Measurements from ENCODE around the gene LDLRAD3. TPM values are rescaled to one million over a fixed set of nuclear protein-coding genes. Genes with fewer than 3 reads are reported as not detected.

Gene LDLRAD3
- total and polyA plus RNA-seq, 9 donors: 14.5 to 32.4 (median 17.2) TPM

GRCh38 chr11:36061471-36061870 lies 117.6 kb downstream of the LDLRAD3 start:
- TF ChIP-seq EP300 (IDR thresholded peaks at IDR 0.05) (no peak), CTCF (IDR thresholded peaks at IDR 0.05) (no peak), POLR2A (IDR thresholded peaks at IDR 0.05) (no peak)
- intact Hi-C loops (cut with DNase I): no loop called here
- WGBS, 3 donors: 71 to 85% (median 76%) methylated on average over 2 of the region's 2 CpGs
- Histone ChIP-seq H3K4me3 (no peak overlapping the region), H3K27me3 (no peaks in the 10 kb centered on the region), H3K4me1 (ENCODE audit: insufficient read depth) (peaks cover 11% of the 10 kb centered on the region), H3K36me3 (no peaks in the 10 kb centered on the region), H3K27ac (no peak overlapping the region), H3K9me3 (no peaks in the 10 kb centered on the region)
- no peak for DNase-seq

DNA sequence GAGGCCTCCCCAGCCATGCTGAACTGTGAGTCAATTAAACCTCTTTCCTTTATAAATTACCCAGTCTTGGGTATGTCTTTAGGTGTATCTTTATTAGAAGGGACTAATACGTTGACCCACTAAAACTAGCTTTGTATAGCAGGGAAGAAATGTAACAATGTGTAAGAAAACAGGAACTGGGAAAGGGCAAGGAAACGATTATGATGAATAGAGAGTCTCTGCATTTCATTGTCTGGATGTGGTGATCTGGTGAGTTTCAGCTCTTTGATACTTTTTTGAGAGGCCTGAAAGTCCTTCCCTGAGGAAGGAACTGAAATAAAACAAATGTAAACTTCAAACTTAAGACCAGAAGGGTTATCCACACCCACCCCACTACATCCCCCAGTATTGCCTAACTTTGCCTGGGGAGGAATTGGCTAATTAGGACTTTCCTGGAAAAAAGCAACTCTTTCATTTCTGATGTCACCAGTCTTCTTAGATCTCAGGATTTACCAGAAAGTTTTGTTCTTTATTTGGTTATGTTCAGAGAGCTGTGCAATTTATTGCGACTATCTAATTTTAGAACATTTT lies 119.0 kb downstream of the LDLRAD3 start:
- 54 to 83% (median 66%) methylated on average over 3 of the region's 3 CpGs for WGBS, 3 donors
- TF ChIP-seq POLR2A (IDR thresholded peaks at IDR 0.05) (no peak), EP300 (IDR thresholded peaks at IDR 0.05) (peak; percentile 67)
- H3K4me3 ChIP-seq: no peak overlapping the region
- peaks cover 4% of the 10 kb centered on the region for H3K4me1 ChIP-seq (ENCODE audit: insufficient read depth)
- H3K36me3 ChIP-seq: no peaks in the 10 kb centered on the region
- no peaks in the 10 kb centered on the region for H3K27me3 ChIP-seq
- H3K9me3 ChIP-seq: no peaks in the 10 kb centered on the region
- no peak overlapping the region for H3K27ac ChIP-seq
- peak in 1 of 5 donors; percentile 29 for DNase-seq
- intact Hi-C loops (cut with DNase I): no loop called here

- Histone ChIP-seq H3K9me3 (no peaks in the 10 kb centered on the region), H3K27me3 (no peaks in the 10 kb centered on the region), H3K4me1 (ENCODE audit: insufficient read depth) (no peaks in the 10 kb centered on the region), H3K36me3 (no peaks in the 10 kb centered on the region), H3K27ac (no peak overlapping the region), H3K4me3 (no peak overlapping the region)
- WGBS, 3 donors: 78 to 84% (median 82%) methylated on average over 2 of the region's 2 CpGs
- no peak for DNase-seq
- intact Hi-C loops (cut with DNase I): no loop called here
- TF ChIP-seq EP300 (IDR thresholded peaks at IDR 0.05) (no peak), CTCF (IDR thresholded peaks at IDR 0.05) (no peak), POLR2A (IDR thresholded peaks at IDR 0.05) (no peak)
Observed at GRCh38 chr11:36065436-36065835, 121.6 kb downstream of the LDLRAD3 start.

DNA sequence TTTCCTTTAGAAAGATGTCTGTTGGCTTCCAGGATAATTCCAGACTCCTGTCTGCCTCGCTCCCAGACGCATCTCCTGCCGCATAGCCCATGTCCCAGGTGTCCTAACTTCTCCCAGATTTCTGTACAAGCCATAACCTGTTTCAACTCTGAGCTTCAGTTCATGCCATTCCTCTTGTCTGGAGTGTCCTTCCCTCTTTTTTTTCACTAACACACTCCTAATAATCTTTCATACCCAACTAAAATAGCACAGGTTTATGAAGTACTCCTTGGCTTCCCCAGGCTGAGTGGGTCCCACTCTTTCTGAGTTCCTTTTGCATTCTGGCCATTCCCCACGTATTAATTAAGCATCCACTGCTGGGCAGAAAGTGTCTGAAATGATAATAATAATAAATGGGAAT lies 123.0 kb downstream of the LDLRAD3 start:
- H3K27me3 ChIP-seq: no peaks in the 10 kb centered on the region
- no peak overlapping the region for H3K4me3 ChIP-seq
- no peaks in the 10 kb centered on the region for H3K4me1 ChIP-seq (ENCODE audit: insufficient read depth)
- H3K36me3 ChIP-seq: no peaks in the 10 kb centered on the region
- no peak overlapping the region for H3K27ac ChIP-seq
- DNase-seq: no peak
- intact Hi-C loops (cut with DNase I): no loop called here
- no peaks in the 10 kb centered on the region for H3K9me3 ChIP-seq
- no peak for TF ChIP-seq CTCF (IDR thresholded peaks at IDR 0.05)
- TF ChIP-seq POLR2A (IDR thresholded peaks at IDR 0.05): no peak
- no peak for TF ChIP-seq EP300 (IDR thresholded peaks at IDR 0.05)
- WGBS, 3 donors: 84 to 97% (median 97%) methylated on average over 4 of the region's 4 CpGs

GRCh38 chr11:36069576-36070212 lies 125.8 kb downstream of the LDLRAD3 start:
- H3K27ac ChIP-seq: no peak overlapping the region
- no peaks in the 10 kb centered on the region for H3K9me3 ChIP-seq
- no peak overlapping the region for H3K4me3 ChIP-seq
- no peaks in the 10 kb centered on the region for H3K36me3 ChIP-seq
- no peaks in the 10 kb centered on the region for H3K27me3 ChIP-seq
- intact Hi-C loops (cut with DNase I): no loop called here
- 80 to 87% (median 84%) methylated on average over 10 of the region's 10 CpGs for WGBS, 3 donors
- TF ChIP-seq CTCF (IDR thresholded peaks at IDR 0.05): no peak
- TF ChIP-seq EP300 (IDR thresholded peaks at IDR 0.05): no peak
- TF ChIP-seq POLR2A (IDR thresholded peaks at IDR 0.05): no peak
- no peak for DNase-seq
- peaks cover 11% of the 10 kb centered on the region for H3K4me1 ChIP-seq (ENCODE audit: insufficient read depth)

Data from ovary (tissue), 9 donors.